NCI-H2196 treated with DMSO at 0.1 percent for 48 hours (cell line): ENCODE measurements around the gene PEAR1.

Experiments
- DNase-seq: peaks from one replicate; lab custom pipeline; 2025; ENCODE audit not compliant: unreplicated experiment; lab: John Stamatoyannopoulos, UW

Gene PEAR1

DNA sequence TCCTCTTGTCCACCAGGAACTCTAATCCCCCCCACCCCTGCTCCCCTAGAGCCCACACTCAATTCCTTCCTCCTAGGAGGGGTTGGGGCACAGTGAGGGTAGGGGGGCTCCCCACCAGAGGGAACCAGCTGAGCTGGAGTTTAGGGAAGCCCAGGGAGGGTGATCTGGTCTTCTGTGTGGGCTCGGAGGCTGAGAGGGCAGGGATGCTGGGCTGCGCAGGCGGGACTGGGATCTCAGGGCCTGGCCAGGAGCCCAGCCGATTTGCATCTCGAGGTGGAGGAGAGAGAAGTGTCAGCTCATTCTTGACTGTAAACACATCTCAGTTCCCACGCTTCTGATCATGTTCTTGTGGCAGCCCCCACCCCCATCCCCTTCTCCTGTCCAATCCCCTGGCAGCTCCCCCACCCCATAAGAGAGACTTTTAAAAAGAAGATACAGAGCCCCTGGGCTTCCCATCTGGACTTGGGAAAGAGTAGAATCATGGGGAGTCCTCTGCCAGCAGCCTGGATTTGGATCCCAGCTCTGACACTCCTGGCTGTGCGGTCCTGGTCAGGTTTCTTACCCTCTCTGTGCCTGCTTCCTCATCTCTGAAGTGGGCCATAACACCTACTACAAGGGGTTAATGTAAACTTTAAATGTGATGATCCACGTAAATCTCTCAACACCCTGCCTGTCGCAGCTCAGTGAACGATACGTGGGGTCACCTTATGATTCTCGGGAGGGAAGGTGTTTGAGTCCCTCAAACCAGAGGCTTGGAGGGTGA lies 6.6 kb downstream of the PEAR1 start:
- DNase-seq: no peak

GRCh38 chr1:156900896-156901589 lies 7.5 kb downstream of the PEAR1 start:
- DNase-seq: no peak

DNA sequence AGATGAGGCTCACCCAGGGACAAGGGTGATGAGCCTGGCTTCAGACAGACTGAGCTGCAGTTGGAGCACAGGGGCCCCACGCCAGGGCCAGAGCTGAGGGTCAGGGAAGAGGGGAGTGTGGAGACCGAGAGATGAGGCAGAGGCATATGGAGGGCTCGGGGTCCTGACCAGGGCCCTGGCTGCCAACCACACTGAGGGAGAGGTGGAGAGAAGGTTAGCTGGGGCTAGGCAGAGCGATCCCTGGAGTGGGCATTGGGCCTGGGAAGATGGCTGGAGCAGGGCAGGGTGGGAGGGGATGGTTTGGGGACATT lies 8.0 kb downstream of the PEAR1 start:
- DNase-seq: no peak

DNA sequence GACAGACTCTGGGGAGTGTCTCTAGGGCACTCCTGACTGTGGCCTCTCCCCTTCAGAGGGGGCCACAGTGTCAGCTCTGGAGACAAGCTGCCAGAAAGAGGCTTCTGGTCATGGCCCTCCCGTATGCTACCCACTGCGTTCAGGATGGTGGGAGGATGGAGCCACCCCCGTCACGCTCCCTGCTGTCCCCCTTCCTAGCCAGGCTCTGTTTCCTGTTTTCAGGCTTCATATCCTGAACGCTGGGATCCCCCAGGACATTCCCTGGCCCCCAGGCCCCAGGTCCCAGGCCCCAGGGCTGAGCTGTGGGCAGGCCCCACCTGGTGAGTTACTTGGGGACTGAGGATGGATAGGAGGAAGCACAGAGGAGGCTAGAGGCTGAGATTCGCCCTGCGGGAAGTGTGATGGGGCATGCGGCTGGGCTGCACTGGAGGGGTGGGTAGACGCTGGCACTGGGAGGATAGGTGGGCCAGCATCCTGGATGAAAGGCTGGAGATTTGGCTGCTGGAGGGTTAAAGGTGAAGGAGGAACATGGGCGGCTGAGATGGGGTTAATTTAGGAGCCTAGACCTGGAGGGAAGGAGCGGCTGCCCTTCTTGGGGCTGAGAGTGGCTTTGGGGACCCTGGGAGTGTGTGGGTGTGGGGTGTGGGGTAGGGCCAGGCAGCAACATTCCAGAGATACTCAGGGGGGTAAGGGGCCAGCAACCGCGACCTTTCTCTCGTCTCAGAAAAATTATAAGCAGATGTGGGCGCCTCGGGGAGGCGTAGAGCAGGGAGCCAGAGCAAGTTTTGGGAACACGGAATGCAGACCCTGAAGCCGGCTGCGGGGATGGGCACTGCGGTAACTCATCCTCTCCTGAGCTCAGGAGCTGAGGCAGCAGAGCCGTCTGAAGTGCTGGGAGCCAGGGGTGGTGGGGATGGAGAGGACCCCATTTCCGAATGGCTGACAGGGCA lies 8.7 kb downstream of the PEAR1 start:
- no peak for DNase-seq

DNA sequence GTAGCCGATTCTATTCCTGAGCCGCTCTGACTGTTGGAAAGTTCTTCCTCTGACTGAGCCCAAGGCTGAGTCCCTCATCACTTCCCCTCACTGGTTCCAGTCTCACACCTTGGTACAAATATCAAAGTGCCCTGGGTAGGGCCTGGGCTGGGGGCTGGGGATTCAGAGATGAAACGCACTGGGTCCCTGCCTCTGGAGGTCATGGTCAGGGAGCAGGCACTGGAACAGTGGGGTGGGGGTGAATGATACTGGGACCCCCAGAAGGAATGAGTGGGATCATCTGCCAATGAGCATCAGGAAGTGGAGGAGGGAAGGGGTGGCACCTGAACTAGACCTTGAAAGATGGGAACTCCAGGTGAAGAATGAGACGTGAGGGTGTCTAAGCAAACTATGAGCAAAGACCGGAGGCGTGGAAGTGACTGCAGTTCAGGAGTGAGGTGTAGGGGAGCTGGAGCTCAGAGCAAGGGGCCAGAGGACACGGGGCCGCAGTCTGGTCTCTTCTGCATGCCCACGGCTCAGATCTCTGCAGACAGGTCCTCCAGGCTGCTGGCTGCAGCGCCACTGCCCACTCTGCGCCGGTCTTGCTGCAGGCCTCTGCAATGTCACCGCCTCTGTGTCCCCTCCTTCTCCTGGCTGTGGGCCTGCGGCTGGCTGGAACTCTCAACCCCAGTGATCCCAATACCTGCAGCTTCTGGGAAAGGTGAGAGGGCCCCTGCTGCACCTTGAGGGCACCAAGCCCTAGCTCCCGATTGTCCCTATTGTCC lies 10.0 kb downstream of the PEAR1 start:
- DNase-seq: no peak

DNA sequence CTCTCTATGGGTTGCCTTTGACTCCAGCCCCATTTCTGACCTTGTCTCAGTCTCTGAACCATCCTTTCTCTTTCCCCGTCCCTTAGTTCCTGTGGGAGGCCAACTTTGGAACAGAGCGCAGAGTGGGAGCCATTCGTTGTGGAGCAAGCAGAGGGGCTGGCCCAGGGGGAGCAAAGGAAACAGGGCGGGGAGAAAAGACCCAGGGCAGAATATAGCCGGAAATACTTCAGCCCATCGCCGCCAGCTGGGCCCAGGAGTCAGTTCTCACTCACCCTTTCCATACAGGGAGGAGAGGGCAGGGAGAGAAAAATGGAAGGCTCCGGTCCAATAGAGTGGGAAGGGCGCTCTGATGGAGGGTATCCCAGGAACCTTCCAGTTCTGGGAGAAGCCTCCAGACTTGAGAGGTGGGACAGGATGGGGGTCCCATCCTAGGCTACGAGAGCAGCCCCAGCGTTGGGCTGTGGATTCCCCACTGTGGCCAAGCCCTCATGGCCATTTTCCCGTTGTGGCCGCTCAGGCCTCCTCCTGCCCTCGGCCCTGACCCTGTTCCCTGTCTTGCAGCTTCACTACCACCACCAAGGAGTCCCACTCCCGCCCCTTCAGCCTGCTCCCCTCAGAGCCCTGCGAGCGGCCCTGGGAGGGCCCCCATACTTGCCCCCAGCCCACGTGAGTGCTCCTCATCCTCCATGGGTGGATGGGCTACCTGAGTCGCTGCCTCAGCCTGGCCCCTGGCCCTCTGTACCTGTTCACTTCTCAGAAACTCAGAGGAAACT lies 10.9 kb downstream of the PEAR1 start:
- DNase-seq: no peak

DNA sequence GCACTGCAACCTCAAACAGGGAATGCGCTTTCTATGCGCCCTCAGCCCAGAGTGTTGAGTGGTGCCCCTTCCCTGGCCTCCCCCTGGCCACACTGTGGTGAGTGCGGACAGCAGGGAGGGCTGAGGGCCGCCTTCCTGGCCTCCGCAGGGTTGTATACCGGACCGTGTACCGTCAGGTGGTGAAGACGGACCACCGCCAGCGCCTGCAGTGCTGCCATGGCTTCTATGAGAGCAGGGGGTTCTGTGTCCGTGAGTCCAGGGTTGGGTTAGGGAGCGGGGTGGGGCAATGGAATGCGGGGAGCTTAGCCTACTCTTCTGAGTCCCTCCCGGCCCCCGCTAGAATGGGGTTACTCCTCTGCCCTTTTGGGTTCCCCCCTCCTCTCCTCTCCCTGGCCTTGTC lies 11.7 kb downstream of the PEAR1 start:
- DNase-seq: no peak

DNA sequence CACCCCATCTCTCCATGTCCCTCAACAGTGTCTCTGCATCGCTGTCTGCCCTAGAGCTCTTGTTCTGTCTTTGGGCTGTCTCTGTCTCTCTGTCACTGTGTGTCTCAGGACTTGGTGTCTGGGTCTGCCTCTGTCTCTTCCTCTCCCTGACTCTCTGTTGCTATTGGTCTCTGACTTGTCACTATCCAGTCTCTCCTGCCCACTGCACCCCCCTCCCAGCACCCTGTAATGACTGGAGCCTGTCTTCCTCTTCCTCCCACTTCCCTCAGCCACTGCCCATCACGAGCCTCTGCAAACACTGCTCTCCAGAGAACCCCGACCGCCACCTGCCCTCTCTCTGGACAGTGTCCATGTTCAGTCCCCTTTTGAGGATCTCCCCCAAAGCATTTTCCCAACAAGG lies 12.1 kb downstream of the PEAR1 start:
- DNase-seq: no peak

GRCh38 chr1:156906206-156906906 lies 12.8 kb downstream of the PEAR1 start:
- DNase-seq: no peak

GRCh38 chr1:156908541-156908940 lies 15.0 kb downstream of the PEAR1 start:
- no peak for DNase-seq

DNA sequence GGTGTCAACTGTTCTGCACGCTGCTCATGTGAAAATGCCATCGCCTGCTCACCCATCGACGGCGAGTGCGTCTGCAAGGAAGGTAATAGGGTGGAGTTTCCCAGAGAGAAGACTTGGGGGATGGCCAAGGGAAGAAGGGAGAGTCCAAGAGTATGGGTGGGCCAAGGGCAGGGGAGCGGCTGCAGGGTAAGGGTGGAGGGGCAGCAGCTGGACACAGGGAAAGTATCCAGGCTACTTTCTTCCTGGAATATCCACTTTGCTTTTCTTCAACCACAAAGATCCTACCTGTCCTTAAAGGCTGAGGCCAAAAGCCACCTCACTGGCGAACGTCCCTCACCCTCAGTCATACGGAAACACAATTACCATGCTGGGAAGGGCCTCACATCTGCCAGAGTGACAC lies 15.4 kb downstream of the PEAR1 start:
- DNase-seq: no peak

- no peak for DNase-seq
Observed at GRCh38 chr1:156909671-156910070, 16.2 kb downstream of the PEAR1 start.

- DNase-seq: no peak
Observed at GRCh38 chr1:156910309-156910782, 16.8 kb downstream of the PEAR1 start.

- no peak for DNase-seq
Observed at GRCh38 chr1:156911577-156912298, 18.2 kb downstream of the PEAR1 start.

DNA sequence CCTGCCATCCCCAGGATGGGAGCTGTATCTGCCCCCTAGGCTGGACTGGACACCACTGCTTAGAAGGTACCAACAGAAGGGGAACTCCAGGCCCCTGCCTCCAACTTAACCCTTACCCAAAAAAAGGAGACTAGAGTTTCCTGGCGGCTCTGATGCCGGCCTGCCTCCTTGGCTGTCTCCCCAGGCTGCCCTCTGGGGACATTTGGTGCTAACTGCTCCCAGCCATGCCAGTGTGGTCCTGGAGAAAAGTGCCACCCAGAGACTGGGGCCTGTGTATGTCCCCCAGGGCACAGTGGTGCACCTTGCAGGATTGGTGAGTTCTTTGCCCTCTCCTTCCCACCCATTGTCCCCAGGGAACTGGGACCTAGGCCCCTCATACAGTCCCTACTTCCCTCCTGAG lies 18.8 kb downstream of the PEAR1 start:
- DNase-seq: no peak

DNA sequence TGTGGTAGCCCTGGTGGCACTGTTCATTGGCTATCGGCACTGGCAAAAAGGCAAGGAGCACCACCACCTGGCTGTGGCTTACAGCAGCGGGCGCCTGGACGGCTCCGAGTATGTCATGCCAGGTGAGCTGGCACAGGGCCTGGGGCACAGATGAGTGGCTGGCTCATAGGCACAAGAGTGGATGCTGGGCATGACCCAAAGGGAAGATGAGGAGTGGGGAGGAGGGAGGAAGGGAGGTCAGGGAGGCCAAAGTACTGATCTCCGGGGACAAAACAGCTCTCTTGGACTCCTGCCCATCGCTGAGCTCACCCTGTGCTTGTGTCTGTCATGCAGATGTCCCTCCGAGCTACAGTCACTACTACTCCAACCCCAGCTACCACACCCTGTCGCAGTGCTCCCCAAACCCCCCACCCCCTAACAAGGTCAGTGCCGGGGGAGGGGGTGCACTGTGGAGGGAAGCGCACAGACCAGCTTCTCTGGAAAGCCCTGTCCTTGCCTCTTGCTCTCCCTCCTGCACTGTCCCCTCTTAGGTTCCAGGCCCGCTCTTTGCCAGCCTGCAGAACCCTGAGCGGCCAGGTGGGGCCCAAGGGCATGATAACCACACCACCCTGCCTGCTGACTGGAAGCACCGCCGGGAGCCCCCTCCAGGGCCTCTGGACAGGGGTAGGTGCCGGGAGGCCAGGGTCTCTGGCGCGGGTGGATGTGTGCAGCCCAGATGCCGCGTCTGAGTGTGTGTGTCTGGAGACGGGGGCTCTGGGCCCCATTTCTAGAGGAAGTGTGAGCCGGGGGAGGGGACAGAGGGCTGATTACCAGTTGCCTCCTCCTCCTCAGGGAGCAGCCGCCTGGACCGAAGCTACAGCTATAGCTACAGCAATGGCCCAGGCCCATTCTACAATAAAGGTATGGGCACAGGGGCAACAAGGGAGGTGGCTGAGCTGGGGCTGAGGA lies 19.6 kb downstream of the PEAR1 start:
- DNase-seq: peak; percentile 91

DNA sequence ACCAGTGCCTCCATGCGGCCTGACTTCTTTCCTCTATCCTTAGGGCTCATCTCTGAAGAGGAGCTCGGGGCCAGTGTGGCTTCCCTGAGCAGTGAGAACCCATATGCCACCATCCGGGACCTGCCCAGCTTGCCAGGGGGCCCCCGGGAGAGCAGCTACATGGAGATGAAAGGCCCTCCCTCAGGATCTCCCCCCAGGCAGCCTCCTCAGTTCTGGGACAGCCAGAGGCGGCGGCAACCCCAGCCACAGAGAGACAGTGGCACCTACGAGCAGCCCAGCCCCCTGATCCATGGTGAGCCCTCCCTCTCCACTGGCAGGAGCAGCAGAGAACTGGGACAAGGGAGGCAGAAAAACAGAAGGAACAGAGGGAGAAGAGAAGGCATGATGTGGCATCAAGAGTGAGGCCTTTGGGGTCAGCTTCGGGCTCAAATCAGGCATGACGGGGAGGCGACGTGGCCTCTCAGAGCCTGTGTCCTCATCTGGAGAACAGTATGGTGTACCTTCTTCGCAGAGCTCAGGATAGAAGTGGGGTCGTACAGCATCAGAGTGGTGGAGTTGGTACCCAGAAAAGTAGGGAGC lies 20.4 kb downstream of the PEAR1 start:
- DNase-seq: no peak
